PFSK-1 (cell line): ENCODE measurements around the gene INPP5D.

Source experiments
- POLR2AphosphoS5 ChIP-seq: IDR thresholded peaks from 2 replicates; pipeline ENCODE4 v1.6.1; 2012; ENCODE audit warnings: low read depth, mild to moderate bottlenecking, control low read depth, low read length, moderate library complexity
- SIN3A ChIP-seq: IDR thresholded peaks from 2 replicates; pipeline ENCODE4 v1.6.1; 2012; ENCODE audit warnings: mild to moderate bottlenecking, low read length, moderate library complexity, borderline replicate concordance; ENCODE audit not compliant: insufficient read depth

DNA sequence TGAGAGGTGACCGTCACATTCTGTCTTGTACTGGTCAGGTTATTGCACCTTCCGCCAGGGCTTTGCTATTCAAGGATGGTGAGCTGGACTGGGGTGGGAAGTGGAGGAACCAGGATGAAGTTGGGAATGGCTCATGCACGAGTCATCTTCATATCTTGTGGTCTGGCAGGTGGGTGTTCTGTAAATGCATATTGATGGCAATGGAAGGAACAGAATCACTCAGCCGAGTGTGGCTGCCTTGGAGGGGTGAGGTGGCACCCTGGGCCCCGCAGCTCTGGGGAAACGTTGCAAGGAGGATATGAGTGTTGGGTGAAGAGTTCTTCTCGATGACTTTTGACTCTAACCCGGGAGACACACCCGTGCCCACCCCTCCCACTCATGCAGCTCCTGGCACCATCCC is 26.5 kb upstream of the INPP5D start:
- no peak for TF ChIP-seq SIN3A
- no peak for TF ChIP-seq POLR2AphosphoS5
